Endothelial cell of umbilical vein (primary cell): Measurements from ENCODE around the gene UBASH3B. TPM values are rescaled to one million over a fixed set of nuclear protein-coding genes. Genes with fewer than 3 reads are reported as not detected.
"Not testable (repeated sequence)": the region's sequence is repeated elsewhere in the genome, so short reads cannot be mapped to it uniquely, and the experiment has no call there.

Experiments
- BruUV-seq: library from RNA; stranded (reverse); fragments of 400-500 nt; replicated peaks from 2 replicates; lab custom pipeline; 2021; lab: Mats Ljungman, UMichigan
- CTCF ChIA-PET: fragments of 300-600, 350-600 bp; sonication (Branson Sonifier 250); formaldehyde crosslinking; loops from one replicate; lab custom pipeline; 2021; ENCODE audit warnings: antibody characterized with exemption, inconsistent platforms; lab: Charles Lee
- POLR2A ChIA-PET: fragments of 300-600, 350-600 bp; sonication (Branson Sonifier 250); formaldehyde crosslinking; loops from one replicate; lab custom pipeline; 2021; ENCODE audit warnings: antibody characterized with exemption, inconsistent platforms; lab: Charles Lee
- DNase-seq: peaks from one replicate; pipeline ENCODE4 v3.0.0-alpha.2; 2011; ENCODE audit warnings: low read depth, low spot score
- FAIRE-seq: peaks from 2 replicates; lab custom pipeline; 2011; peaks lifted over from hg19 to GRCh38; lab: Jason Lieb, UNC
- H2AFZ ChIP-seq: 2 replicates; pipeline ENCODE4 v1.6.0; 2012; ENCODE audit warnings: low read depth, low read length, control low read depth, inconsistent platforms
- H3K27ac ChIP-seq: 2 replicates; pipeline ENCODE4 v1.5.1; 2011; ENCODE audit warnings: low read depth, mild to moderate bottlenecking, control low read depth, low read length, moderate library complexity; ENCODE audit not compliant: insufficient read depth
- H3K27me3 ChIP-seq, 2 experiments: 2 replicates each; pipeline versions ENCODE4 v1.6.0 to v1.6.1; 2011; ENCODE audit warnings: low read length in 2 of 2, mixed read lengths in 1 of 2; ENCODE audit not compliant: control insufficient read depth in 2 of 2, insufficient read depth in 2 of 2
- H3K36me3 ChIP-seq, 2 experiments: 2 replicates in 1 of 2; 3 replicates in 1 of 2; pipeline ENCODE4 v1.5.1; 2011; ENCODE audit warnings: low read length in 2 of 2, mild to moderate bottlenecking in 1 of 2, moderate library complexity in 1 of 2; ENCODE audit not compliant: control insufficient read depth in 2 of 2, insufficient read depth in 2 of 2; ENCODE audit errors: extremely low read depth in 1 of 2
- H3K4me1 ChIP-seq: 3 replicates; pipeline ENCODE4 v1.5.1; 2011; ENCODE audit warnings: mild to moderate bottlenecking, low read length; ENCODE audit not compliant: control insufficient read depth, insufficient read depth; ENCODE audit errors: extremely low read depth
- H3K4me2 ChIP-seq: 2 replicates; pipeline ENCODE4 v1.6.1; 2011; ENCODE audit warnings: low read length, control low read depth, mixed read lengths; ENCODE audit not compliant: insufficient read depth
- H3K4me3 ChIP-seq, 3 experiments: fragments of 200-600 bp in 1 of 3; sonication (generic), shearing (Covaris generic) in 1 of 3; replicated peaks in 1 of 3; 2 replicates each; pipeline ENCODE4 v1.5.1; 2011 to 2016; ENCODE audit warnings: control low read depth in 3 of 3, low read length in 3 of 3, mild to moderate bottlenecking in 2 of 3, inconsistent platforms in 1 of 3, low read depth in 1 of 3, moderate library complexity in 1 of 3; ENCODE audit not compliant: insufficient read depth in 1 of 3
- H3K79me2 ChIP-seq: 2 replicates; pipeline ENCODE4 v1.6.0; 2012; ENCODE audit warnings: low read length, inconsistent platforms; ENCODE audit not compliant: control insufficient read depth, insufficient read depth
- H3K9ac ChIP-seq: replicated peaks from 2 replicates; pipeline ENCODE3; 2011; ENCODE audit warnings: low read length, control low read depth; ENCODE audit not compliant: insufficient read depth; ENCODE audit errors: extremely low read depth
- H3K9me1 ChIP-seq: replicated peaks from 3 replicates; pipeline ENCODE4 v1.6.0; 2011; ENCODE audit warnings: mild to moderate bottlenecking, low read length; ENCODE audit not compliant: control insufficient read depth, insufficient read depth; ENCODE audit errors: extremely low read depth
- H3K9me3 ChIP-seq: replicated peaks from 2 replicates; pipeline ENCODE4 v1.5.1; 2012; ENCODE audit warnings: low read length, inconsistent platforms; ENCODE audit not compliant: control insufficient read depth, insufficient read depth
- H4K20me1 ChIP-seq: replicated peaks from 2 replicates; pipeline ENCODE3; 2011; ENCODE audit warnings: mild to moderate bottlenecking, low read length; ENCODE audit not compliant: control insufficient read depth, insufficient read depth; ENCODE audit errors: extremely low read depth
- FOS ChIP-seq: IDR thresholded peaks from 2 replicates; pipeline ENCODE4 v1.6.1; 2011; ENCODE audit warnings: mild to moderate bottlenecking, low read length, moderate library complexity, borderline replicate concordance; ENCODE audit not compliant: insufficient read depth
- GATA2 ChIP-seq: IDR thresholded peaks from 2 replicates; pipeline ENCODE4 v1.7.0; 2011; ENCODE audit warnings: low read depth, mild to moderate bottlenecking, moderate library complexity, mixed read lengths, low read length; ENCODE audit not compliant: insufficient read length, insufficient read depth
- JUN ChIP-seq: IDR thresholded peaks from 2 replicates; pipeline ENCODE4 v1.6.1; 2011; ENCODE audit warnings: borderline replicate concordance, low read depth; ENCODE audit not compliant: insufficient read length, insufficient read depth
- POLR2A ChIP-seq: IDR thresholded peaks from 2 replicates; pipeline ENCODE4 v1.6.1; 2012; ENCODE audit warnings: low read depth, mild to moderate bottlenecking, control low read depth, low read length
- POLR2AphosphoS5 ChIP-seq: IDR thresholded peaks from 2 replicates; pipeline ENCODE4 v1.6.1; 2012; ENCODE audit warnings: low read depth, mild to moderate bottlenecking, control low read depth, low read length, moderate library complexity; ENCODE audit not compliant: insufficient read depth
- dilution Hi-C: fragments of 300-500 bp; cut with MboI; formaldehyde crosslinking; loops from one replicate; pipeline ENCODE4 v1.15.0; 2019; ENCODE audit warnings: low sequenced_read_pairs; ENCODE audit not compliant: extremely low pct_ligation_motif_present
- intact Hi-C: fragments of 100-400 bp; cut with micrococcal nuclease; formaldehyde crosslinking; loops from one replicate; pipeline ENCODE4 v1.10.0; 2022
- polyA plus RNA-seq, 4 experiments: library from polyadenylated mRNA; depleted of rRNA in 3 of 4; stranded (reverse) in 3 of 4; unstranded in 1 of 4; fragments of >200 nt; gene quantifications; 2 replicates each; pipeline versions ENCODE4 v1.2.1 to v1.2.3, GENCODE V29; 2011 to 2012; ENCODE audit warnings: missing spikeins in 1 of 4
- total RNA-seq: library from RNA; stranded (reverse); gene quantifications from 2 replicates; pipeline ENCODE4 v1.2.3, GENCODE V29; 2021

The UBASH3B gene
- total and polyA plus RNA-seq, 2 donors (not counting 3 experiments of a cell fraction or from before 2014, with no cell fraction given) = 23.7 to 38.1 TPM

DNA sequence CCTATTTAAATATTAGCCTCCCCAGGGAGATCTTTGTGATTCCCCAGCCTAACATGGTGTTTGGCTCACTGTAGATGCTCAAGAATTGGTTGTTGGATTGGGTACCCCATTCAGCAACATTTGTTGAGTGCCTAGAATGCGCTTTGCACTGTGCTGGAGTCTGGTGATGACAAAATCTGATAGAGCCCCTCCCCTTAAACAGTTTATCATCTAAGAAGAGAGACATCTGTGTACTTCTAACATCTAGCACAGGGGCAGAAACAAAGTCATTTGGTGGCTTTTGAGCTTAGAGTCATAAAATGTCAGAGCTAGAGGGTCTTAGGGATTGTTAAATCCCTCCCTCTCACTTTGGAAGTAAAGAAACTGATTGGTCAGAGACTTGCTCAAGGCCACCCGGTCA is 73.0 kb downstream of the UBASH3B start:
- no peak overlapping the region for H3K9ac ChIP-seq
- CTCF ChIA-PET = interaction anchor here (0.6 to 2.3 kb wide), 4 partner anchors 10 to 99 kb away, joined by 3 to 9 read pairs (median 4); no protein-coding TSS in a partner anchor
- no peaks in the 10 kb centered on the region for H3K27me3 ChIP-seq
- no TSS peak for BruUV-seq
- no peaks in the 10 kb centered on the region for H4K20me1 ChIP-seq
- H3K27ac ChIP-seq = no peak overlapping the region
- no peak overlapping the region for H3K4me2 ChIP-seq
- intact Hi-C loops = no loop called here
- no peaks in the 10 kb centered on the region for H3K9me3 ChIP-seq
- FAIRE-seq (no peak), DNase-seq (no peak)
- H3K36me3 ChIP-seq = no peaks in the 10 kb centered on the region
- TF ChIP-seq FOS = no peak
- no peak for TF ChIP-seq POLR2A
- no peak for TF ChIP-seq GATA2
- H3K4me1 ChIP-seq = peaks cover 50% of the 10 kb centered on the region
- no peaks in the 10 kb centered on the region for H3K9me1 ChIP-seq
- H3K79me2 ChIP-seq = peaks cover 9% of the 10 kb centered on the region
- no peak overlapping the region for H3K4me3 ChIP-seq
- POLR2A ChIA-PET = no interaction called here
- dilution Hi-C loops = no loop called here
- H2AFZ ChIP-seq = no peak overlapping the region

DNA sequence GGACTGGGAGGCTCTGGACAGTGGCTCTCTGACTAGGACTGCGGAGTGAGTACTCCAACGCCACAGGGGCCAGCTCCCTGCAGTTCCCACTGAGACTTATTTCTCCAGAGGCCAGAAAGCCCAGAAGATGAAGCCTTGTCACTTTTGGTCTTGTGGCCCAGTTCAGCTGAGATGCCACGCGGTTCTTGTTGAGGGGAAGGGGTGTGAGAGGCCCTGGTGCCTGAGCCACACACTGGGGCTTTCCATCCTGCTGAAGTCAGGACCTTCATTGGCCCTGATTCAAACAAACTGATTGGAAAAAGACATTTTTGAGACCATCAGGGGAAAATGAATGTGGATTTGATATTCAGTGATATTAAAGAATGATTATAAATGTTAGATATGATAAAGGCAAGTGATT is 73.6 kb downstream of the UBASH3B start:
- Histone ChIP-seq H3K9me1 (no peaks in the 10 kb centered on the region), H3K79me2 (peaks cover 7% of the 10 kb centered on the region), H4K20me1 (no peaks in the 10 kb centered on the region), H3K27me3 (no peaks in the 10 kb centered on the region), H3K36me3 (no peaks in the 10 kb centered on the region), H3K27ac (no peak overlapping the region), H3K4me2 (no peak overlapping the region), H3K9me3 (no peaks in the 10 kb centered on the region), H2AFZ (no peak overlapping the region), H3K4me3 (no peak overlapping the region), H3K4me1 (peaks cover 52% of the 10 kb centered on the region), H3K9ac (no peak overlapping the region)
- dilution Hi-C loops (no loop called here), intact Hi-C loops (no loop called here)
- CTCF ChIA-PET = interaction anchor here (1.3 to 2.3 kb wide), 3 partner anchors 10 to 52 kb away, joined by 3 to 9 read pairs (median 3); no protein-coding TSS in a partner anchor
- DNase-seq (no peak), FAIRE-seq (no peak)
- BruUV-seq = no TSS peak
- POLR2A ChIA-PET = no interaction called here
- TF ChIP-seq POLR2A (no peak), JUN (no peak), FOS (no peak), GATA2 (no peak), POLR2AphosphoS5 (no peak)

DNA sequence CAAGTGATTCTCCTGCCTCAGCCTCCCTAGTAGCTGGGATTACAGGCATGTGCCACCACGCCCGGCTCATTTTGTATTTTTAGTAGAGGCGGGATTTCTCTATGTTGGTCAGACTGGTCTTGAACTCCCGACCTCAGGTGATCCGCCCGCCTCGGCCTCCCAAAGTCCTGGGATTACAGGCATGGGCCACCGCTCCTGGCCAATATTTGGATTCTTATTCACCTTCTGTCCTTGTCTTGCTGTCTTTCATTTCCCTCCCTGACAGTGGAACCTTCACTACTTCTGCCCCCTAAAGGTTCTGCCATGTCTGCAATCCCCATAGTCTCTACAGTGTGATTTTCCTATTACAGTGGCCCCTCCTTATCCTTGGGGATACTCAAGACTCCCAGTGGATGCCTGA is 75.2 kb downstream of the UBASH3B start:
- H2AFZ ChIP-seq, dilution Hi-C loops, H4K20me1 ChIP-seq, H3K36me3 ChIP-seq, H3K27ac ChIP-seq, H3K9me3 ChIP-seq, H3K4me3 ChIP-seq, DNase-seq, H3K4me2 ChIP-seq, FAIRE-seq, H3K9ac ChIP-seq, BruUV-seq, H3K79me2 ChIP-seq, H3K27me3 ChIP-seq, CTCF ChIA-PET, H3K9me1 ChIP-seq: not testable (repeated sequence)
- intact Hi-C loops = loop anchor here (5.0 kb wide), 1 partner anchor 52 kb away; no protein-coding TSS in a partner anchor
- POLR2A ChIA-PET = interaction anchor here (0.7 kb wide), 1 partner anchor 28 kb away, joined by 4 read pairs; no protein-coding TSS in a partner anchor
- peaks cover 58% of the 10 kb centered on the region for H3K4me1 ChIP-seq
